ENCODE results near the gene DNAJB12.
"Not testable (repeated sequence)": the region's sequence is repeated elsewhere in the genome, so short reads cannot be mapped to it uniquely, and the experiment has no call there.

DNAJB12 gene

GRCh38 chr10:72355214-72355555 lies 466 bp upstream of the DNAJB12 start:
- peak overlapping the region; percentile 98 for H3K4me3 ChIP-seq (ENCODE audit: low read length)
- DNase-seq (ENCODE audit: low read depth): no peak
- TF ChIP-seq CTCF (conservative IDR thresholded peaks at IDR 0.05; ENCODE audit: low read depth, low read length): no peak

- TF ChIP-seq CTCF (conservative IDR thresholded peaks at IDR 0.05; ENCODE audit: low read depth, low read length): no peak
- no peak for DNase-seq (ENCODE audit: low read depth)
- peak overlapping the region; percentile 98 for H3K4me3 ChIP-seq (ENCODE audit: low read length)
Measured at GRCh38 chr10:72353965-72354355, 759 bp downstream of the DNAJB12 start.

GRCh38 chr10:72353028-72353964 lies 1.4 kb downstream of the DNAJB12 start:
- TF ChIP-seq CTCF (conservative IDR thresholded peaks at IDR 0.05; ENCODE audit: low read depth, low read length): no peak
- peak overlapping the region; percentile 98 for H3K4me3 ChIP-seq (ENCODE audit: low read length)
- DNase-seq (ENCODE audit: low read depth): no peak

- no peak for TF ChIP-seq CTCF (conservative IDR thresholded peaks at IDR 0.05; ENCODE audit: low read depth, low read length)
- no peak for DNase-seq (ENCODE audit: low read depth)
- H3K4me3 ChIP-seq (ENCODE audit: low read length): no peak overlapping the region
Measured at GRCh38 chr10:72351479-72351878, 3.2 kb downstream of the DNAJB12 start.

- H3K4me3 ChIP-seq (ENCODE audit: low read length): no peak overlapping the region
- TF ChIP-seq CTCF (conservative IDR thresholded peaks at IDR 0.05; ENCODE audit: low read depth, low read length): no peak
- DNase-seq (ENCODE audit: low read depth): no peak
Measured at GRCh38 chr10:72349438-72349837, 5.3 kb downstream of the DNAJB12 start.

- DNase-seq (ENCODE audit: low read depth): no peak
- H3K4me3 ChIP-seq (ENCODE audit: low read length): no peak overlapping the region
- no peak for TF ChIP-seq CTCF (conservative IDR thresholded peaks at IDR 0.05; ENCODE audit: low read depth, low read length)
Measured at GRCh38 chr10:72348282-72348681, 6.4 kb downstream of the DNAJB12 start.

- not testable (repeated sequence) for DNase-seq (ENCODE audit: low read depth); H3K4me3 ChIP-seq (ENCODE audit: low read length)
Measured at GRCh38 chr10:72346117-72346516, 8.6 kb downstream of the DNAJB12 start.

All from retinal pigment epithelial cell (primary cell).